Islet of Langerhans (tissue), 1 donor: ENCODE measurements around the gene MEIKIN.

ENCODE experiments used
- FAIRE-seq: peaks from one replicate; lab custom pipeline; 2011; peaks lifted over from hg19 to GRCh38; lab: Jason Lieb, UNC

MEIKIN gene

GRCh38 chr5:131973089-131973712 is 27.7 kb upstream of the MEIKIN start:
- FAIRE-seq, result no peak

GRCh38 chr5:131968396-131968954 is 23.0 kb upstream of the MEIKIN start:
- FAIRE-seq, result no peak

- no peak for FAIRE-seq
Observed at GRCh38 chr5:131966551-131966950, 21.1 kb upstream of the MEIKIN start.

- no peak for FAIRE-seq
Observed at GRCh38 chr5:131965826-131966415, 20.5 kb upstream of the MEIKIN start.

- no peak for FAIRE-seq
Observed at GRCh38 chr5:131959906-131960305, 14.4 kb upstream of the MEIKIN start.

GRCh38 chr5:131959136-131959535 is 13.7 kb upstream of the MEIKIN start:
- no peak for FAIRE-seq

GRCh38 chr5:131957721-131958441 is 12.4 kb upstream of the MEIKIN start:
- FAIRE-seq, result peak; percentile 43

GRCh38 chr5:131953969-131954368 is 8.5 kb upstream of the MEIKIN start:
- peak; percentile 27 for FAIRE-seq

- FAIRE-seq, result no peak
Observed at GRCh38 chr5:131952301-131952857, 6.9 kb upstream of the MEIKIN start.

GRCh38 chr5:131950706-131951105 is 5.2 kb upstream of the MEIKIN start:
- no peak for FAIRE-seq

GRCh38 chr5:131947445-131947844 is 2.0 kb upstream of the MEIKIN start:
- peak; percentile 100 for FAIRE-seq

- FAIRE-seq, result no peak
Observed at GRCh38 chr5:131944702-131945550, 537 bp downstream of the MEIKIN start.

GRCh38 chr5:131943916-131944315 is 1.5 kb downstream of the MEIKIN start:
- FAIRE-seq, result no peak

- FAIRE-seq, result no peak
Observed at GRCh38 chr5:131942016-131942415, 3.4 kb downstream of the MEIKIN start.

GRCh38 chr5:131939690-131940345 is 5.6 kb downstream of the MEIKIN start:
- FAIRE-seq, result no peak

GRCh38 chr5:131932235-131932634 is 13.2 kb downstream of the MEIKIN start:
- FAIRE-seq, result no peak

- no peak for FAIRE-seq
Observed at GRCh38 chr5:131928957-131929356, 16.5 kb downstream of the MEIKIN start.

- no peak for FAIRE-seq
Observed at GRCh38 chr5:131926168-131926567, 19.3 kb downstream of the MEIKIN start.

GRCh38 chr5:131916481-131916880 is 29.0 kb downstream of the MEIKIN start:
- FAIRE-seq, result no peak

- no peak for FAIRE-seq
Observed at GRCh38 chr5:131914472-131914871, 31.0 kb downstream of the MEIKIN start.

GRCh38 chr5:131913603-131914002 is 31.9 kb downstream of the MEIKIN start:
- FAIRE-seq, result no peak

GRCh38 chr5:131906668-131907067 is 38.8 kb downstream of the MEIKIN start:
- no peak for FAIRE-seq
